ENCODE results near the gene DKKL1.

The DKKL1 gene

DNA sequence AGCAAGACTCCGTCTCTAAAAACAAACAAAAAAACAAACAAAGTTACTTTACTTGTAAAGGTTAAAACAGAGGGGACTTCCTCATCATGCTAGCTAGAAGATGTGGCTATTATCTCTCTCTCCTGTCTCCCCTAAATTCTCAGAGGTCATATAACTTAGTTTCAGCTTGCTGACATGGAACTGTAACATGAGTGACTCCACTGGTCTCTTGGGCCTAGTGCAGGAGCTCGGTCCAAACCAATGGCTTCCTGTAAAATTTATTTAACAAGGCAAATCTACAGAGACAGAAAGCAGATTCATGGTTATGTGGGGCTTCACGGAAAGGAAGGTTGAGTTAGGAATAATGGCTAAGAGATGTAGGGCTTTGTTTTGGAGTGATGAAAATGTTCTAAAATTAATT, 14.8 kb downstream of the DKKL1 start:
- Histone ChIP-seq H3K79me2 (ENCODE audit: low read length) (no peaks in the 10 kb centered on the region), H3K36me3 (replicated peaks; ENCODE audit: low read depth, low read length) (no peaks in the 10 kb centered on the region), H4K20me1 (ENCODE audit: insufficient read depth, low read length) (no peaks in the 10 kb centered on the region), H3K9ac (ENCODE audit: low read length) (no peak overlapping the region), H3K4me3 (ENCODE audit: low read length) (no peak overlapping the region), H3K27me3 (ENCODE audit: low read depth, low read length) (peaks cover 1% of the 10 kb centered on the region; the same call in 1 of the 2 replicates), H3K4me2 (ENCODE audit: low read length) (no peak overlapping the region), H3K9me3 (ENCODE audit: insufficient read depth, low read length) (no peaks in the 10 kb centered on the region), H3K4me1 (ENCODE audit: low read length) (no peaks in the 10 kb centered on the region), H3K27ac (ENCODE audit: low read length) (no peak overlapping the region), H2AFZ (ENCODE audit: low read depth, low read length) (no peak overlapping the region)
- no peak for TF ChIP-seq EZH2phosphoT487 (IDR thresholded peaks at IDR 0.05; ENCODE audit: low read depth)
- TF ChIP-seq, protein P1, sequence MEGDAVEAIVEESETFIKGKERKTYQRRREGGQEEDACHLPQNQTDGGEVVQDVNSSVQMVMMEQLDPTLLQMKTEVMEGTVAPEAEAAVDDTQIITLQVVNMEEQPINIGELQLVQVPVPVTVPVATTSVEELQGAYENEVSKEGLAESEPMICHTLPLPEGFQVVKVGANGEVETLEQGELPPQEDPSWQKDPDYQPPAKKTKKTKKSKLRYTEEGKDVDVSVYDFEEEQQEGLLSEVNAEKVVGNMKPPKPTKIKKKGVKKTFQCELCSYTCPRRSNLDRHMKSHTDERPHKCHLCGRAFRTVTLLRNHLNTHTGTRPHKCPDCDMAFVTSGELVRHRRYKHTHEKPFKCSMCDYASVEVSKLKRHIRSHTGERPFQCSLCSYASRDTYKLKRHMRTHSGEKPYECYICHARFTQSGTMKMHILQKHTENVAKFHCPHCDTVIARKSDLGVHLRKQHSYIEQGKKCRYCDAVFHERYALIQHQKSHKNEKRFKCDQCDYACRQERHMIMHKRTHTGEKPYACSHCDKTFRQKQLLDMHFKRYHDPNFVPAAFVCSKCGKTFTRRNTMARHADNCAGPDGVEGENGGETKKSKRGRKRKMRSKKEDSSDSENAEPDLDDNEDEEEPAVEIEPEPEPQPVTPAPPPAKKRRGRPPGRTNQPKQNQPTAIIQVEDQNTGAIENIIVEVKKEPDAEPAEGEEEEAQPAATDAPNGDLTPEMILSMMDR (IDR thresholded peaks at IDR 0.05; ENCODE audit: low read depth, low read length) = no peak

DNA sequence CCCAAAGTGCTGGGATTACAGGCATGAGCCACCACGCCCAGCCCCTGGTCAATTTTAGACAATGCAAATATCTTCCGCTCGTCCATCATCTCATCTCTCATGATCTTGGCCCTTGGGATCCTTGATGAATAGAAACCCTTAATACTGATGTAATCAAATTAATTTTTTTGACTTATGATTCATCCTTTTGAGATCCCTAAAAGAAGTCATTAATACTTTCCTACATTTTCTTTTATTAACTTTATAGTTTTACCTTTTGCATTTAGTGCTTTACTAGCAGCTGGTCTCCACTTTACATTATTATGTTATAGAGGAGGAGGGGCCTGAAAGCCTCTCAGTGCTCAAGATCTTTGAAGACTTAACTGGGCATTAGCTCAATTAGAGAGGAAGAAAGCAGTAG, 16.7 kb downstream of the DKKL1 start:
- H3K4me3 ChIP-seq (ENCODE audit: low read length) = no peak overlapping the region
- H3K9me3 ChIP-seq (ENCODE audit: insufficient read depth, low read length) = no peaks in the 10 kb centered on the region
- H3K9ac ChIP-seq (ENCODE audit: low read length) = no peak overlapping the region
- no peak overlapping the region for H3K27ac ChIP-seq (ENCODE audit: low read length)
- TF ChIP-seq, protein P1 (IDR thresholded peaks at IDR 0.05; ENCODE audit: low read depth, low read length) = no peak
- TF ChIP-seq EZH2phosphoT487 (IDR thresholded peaks at IDR 0.05; ENCODE audit: low read depth) = no peak
- no peaks in the 10 kb centered on the region for H3K27me3 ChIP-seq (ENCODE audit: low read depth, low read length)
- H3K4me2 ChIP-seq (ENCODE audit: low read length) = no peak overlapping the region
- H3K36me3 ChIP-seq (replicated peaks; ENCODE audit: low read depth, low read length) = no peaks in the 10 kb centered on the region
- no peaks in the 10 kb centered on the region for H3K79me2 ChIP-seq (ENCODE audit: low read length)
- no peaks in the 10 kb centered on the region for H4K20me1 ChIP-seq (ENCODE audit: insufficient read depth, low read length)
- no peak overlapping the region for H2AFZ ChIP-seq (ENCODE audit: low read depth, low read length)
- no peaks in the 10 kb centered on the region for H3K4me1 ChIP-seq (ENCODE audit: low read length)

DNA sequence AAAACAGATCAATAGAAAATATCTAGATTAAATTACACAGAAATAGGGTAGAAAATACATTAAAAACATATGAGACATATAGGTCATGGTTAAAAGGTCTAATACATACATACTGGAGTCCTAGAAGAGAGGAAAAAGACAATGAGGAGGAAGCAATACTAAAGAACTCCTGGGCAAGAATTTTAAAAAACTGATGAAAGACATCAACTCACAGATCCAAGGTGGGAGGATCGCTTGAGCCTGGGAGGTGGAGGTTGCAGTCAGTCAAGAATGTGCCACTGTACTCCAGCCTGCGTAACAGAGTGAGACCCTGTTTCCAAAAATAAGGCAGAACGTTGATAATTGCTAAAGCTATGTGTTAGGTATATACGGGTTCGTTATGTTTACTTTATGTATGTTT, 19.0 kb downstream of the DKKL1 start:
- no peak overlapping the region for H2AFZ ChIP-seq (ENCODE audit: low read depth, low read length)

DNA sequence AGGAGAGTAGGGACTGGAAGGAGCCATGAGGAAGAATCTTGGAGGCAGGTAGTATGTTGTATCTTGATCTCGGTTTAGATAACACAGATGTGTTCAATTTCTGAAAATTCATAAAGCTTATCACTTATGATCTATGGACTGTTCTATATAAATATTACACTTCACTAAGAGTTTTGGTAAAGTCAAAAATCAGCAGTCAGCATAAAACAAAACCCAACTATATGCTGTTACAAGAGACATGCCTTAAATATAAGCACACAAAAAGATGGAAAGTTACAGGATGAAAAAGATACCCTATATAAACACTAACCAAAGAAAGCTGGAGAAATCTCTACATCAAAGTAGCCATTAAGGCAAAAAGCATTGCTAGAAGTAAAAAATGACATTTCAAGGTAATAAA, 19.9 kb downstream of the DKKL1 start:
- Histone ChIP-seq H3K36me3 (replicated peaks; ENCODE audit: low read depth, low read length) (no peaks in the 10 kb centered on the region), H4K20me1 (ENCODE audit: insufficient read depth, low read length) (no peaks in the 10 kb centered on the region), H2AFZ (ENCODE audit: low read depth, low read length) (no peak overlapping the region), H3K27me3 (ENCODE audit: low read depth, low read length) (no peaks in the 10 kb centered on the region), H3K4me3 (ENCODE audit: low read length) (no peak overlapping the region), H3K79me2 (ENCODE audit: low read length) (no peaks in the 10 kb centered on the region), H3K9me3 (ENCODE audit: insufficient read depth, low read length) (no peaks in the 10 kb centered on the region), H3K9ac (ENCODE audit: low read length) (no peak overlapping the region), H3K4me1 (ENCODE audit: low read length) (peaks cover 16% of the 10 kb centered on the region), H3K27ac (ENCODE audit: low read length) (no peak overlapping the region), H3K4me2 (ENCODE audit: low read length) (no peak overlapping the region)
- no peak for TF ChIP-seq EZH2phosphoT487 (IDR thresholded peaks at IDR 0.05; ENCODE audit: low read depth)
- TF ChIP-seq, protein P1 (IDR thresholded peaks at IDR 0.05; ENCODE audit: low read depth, low read length) = no peak

More for the DNA sequence above, 19.0 kb downstream of the DKKL1 start:
- H3K4me1 ChIP-seq (ENCODE audit: low read length) = peaks cover 6% of the 10 kb centered on the region
- no peak overlapping the region for H3K9ac ChIP-seq (ENCODE audit: low read length)
- TF ChIP-seq, protein P1 (IDR thresholded peaks at IDR 0.05; ENCODE audit: low read depth, low read length) = no peak
- TF ChIP-seq EZH2phosphoT487 (IDR thresholded peaks at IDR 0.05; ENCODE audit: low read depth) = no peak
- H3K9me3 ChIP-seq (ENCODE audit: insufficient read depth, low read length) = no peaks in the 10 kb centered on the region
- no peaks in the 10 kb centered on the region for H3K79me2 ChIP-seq (ENCODE audit: low read length)
- no peaks in the 10 kb centered on the region for H4K20me1 ChIP-seq (ENCODE audit: insufficient read depth, low read length)
- H3K27me3 ChIP-seq (ENCODE audit: low read depth, low read length) = no peaks in the 10 kb centered on the region
- H3K27ac ChIP-seq (ENCODE audit: low read length) = no peak overlapping the region
- no peak overlapping the region for H3K4me2 ChIP-seq (ENCODE audit: low read length)
- no peaks in the 10 kb centered on the region for H3K36me3 ChIP-seq (replicated peaks; ENCODE audit: low read depth, low read length)
- H3K4me3 ChIP-seq (ENCODE audit: low read length) = no peak overlapping the region

Measured in OCI-LY3 (cell line).